ENCODE data around the gene FITM1.

The FITM1 gene

DNA sequence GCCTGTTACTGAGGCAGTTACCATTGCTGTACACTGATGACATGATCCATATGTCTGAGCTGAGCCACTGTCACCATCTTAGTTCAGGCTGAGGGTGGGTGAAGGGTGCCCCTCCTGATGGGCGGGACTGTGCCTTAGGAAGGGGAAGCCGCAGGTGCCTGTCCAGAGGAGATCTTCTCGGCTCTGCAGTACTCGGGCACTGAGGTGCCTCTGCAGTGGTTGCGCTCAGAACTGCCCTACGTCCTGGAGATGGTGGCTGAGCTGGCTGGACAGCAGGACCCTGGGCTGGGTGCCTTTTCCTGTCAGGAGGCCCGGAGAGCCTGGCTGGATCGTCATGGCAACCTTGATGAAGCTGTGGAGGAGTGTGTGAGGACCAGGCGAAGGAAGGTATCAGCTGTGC, 20.5 kb downstream of the FITM1 start (continued):
- TF ChIP-seq ZNF148 (tag by site-specific recombination; IDR thresholded peaks at IDR 0.05; ENCODE audit: borderline replicate concordance): no peak
- TF ChIP-seq ZNF280D (tag by site-specific recombination; IDR thresholded peaks at IDR 0.05): no peak
- no peak for TF ChIP-seq ZNF416 (tag by site-specific recombination; IDR thresholded peaks at IDR 0.05)
- TF ChIP-seq ZNF23 (tag by site-specific recombination; IDR thresholded peaks at IDR 0.05; ENCODE audit: borderline replicate concordance): no peak
- no peak for TF ChIP-seq ZBTB44 (tag by site-specific recombination; IDR thresholded peaks at IDR 0.05)
- TF ChIP-seq ZSCAN16 (tag by site-specific recombination; IDR thresholded peaks at IDR 0.05): no peak
- no peak for TF ChIP-seq TRIM28 (IDR thresholded peaks at IDR 0.05; ENCODE audit: borderline replicate concordance, low read length)
- no peak for TF ChIP-seq ZNF354C (tag by site-specific recombination; IDR thresholded peaks at IDR 0.05; ENCODE audit: borderline replicate concordance, low read depth)

- ChIA-PET POLR2A (interaction anchor here (1.0 to 3.3 kb wide), 4 partner anchors 9 to 36 kb away, joined by 3 to 20 read pairs (median 3); partner anchors contain the start of genes EMC9 and IRF9), CTCF (interaction anchor here (1.3 kb wide), 1 partner anchor 9 kb away, joined by 10 read pairs; the partner anchor contains the start of gene IRF9)
- TF ChIP-seq ZNF138 (tag by site-specific recombination; IDR thresholded peaks at IDR 0.05; ENCODE audit: borderline replicate concordance) (no peak), ZNF266 (tag by site-specific recombination; IDR thresholded peaks at IDR 0.05; ENCODE audit: low read depth) (no peak), ZNF785 (tag by site-specific recombination; IDR thresholded peaks at IDR 0.05) (no peak), ZNF148 (tag by site-specific recombination; IDR thresholded peaks at IDR 0.05; ENCODE audit: borderline replicate concordance) (no peak), ZNF404 (tag by site-specific recombination; IDR thresholded peaks at IDR 0.05) (no peak), ZNF701 (tag by site-specific recombination; IDR thresholded peaks at IDR 0.05) (no peak), ZNF214 (tag by site-specific recombination; IDR thresholded peaks at IDR 0.05; ENCODE audit: borderline replicate concordance) (no peak), ZNF449 (tag by site-specific recombination; IDR thresholded peaks at IDR 0.05) (no peak), ZNF596 (tag by site-specific recombination; IDR thresholded peaks at IDR 0.05) (no peak), MYNN (tag by site-specific recombination; IDR thresholded peaks at IDR 0.05; ENCODE audit: borderline replicate concordance) (no peak)
- TF ChIP-seq, protein P1, sequence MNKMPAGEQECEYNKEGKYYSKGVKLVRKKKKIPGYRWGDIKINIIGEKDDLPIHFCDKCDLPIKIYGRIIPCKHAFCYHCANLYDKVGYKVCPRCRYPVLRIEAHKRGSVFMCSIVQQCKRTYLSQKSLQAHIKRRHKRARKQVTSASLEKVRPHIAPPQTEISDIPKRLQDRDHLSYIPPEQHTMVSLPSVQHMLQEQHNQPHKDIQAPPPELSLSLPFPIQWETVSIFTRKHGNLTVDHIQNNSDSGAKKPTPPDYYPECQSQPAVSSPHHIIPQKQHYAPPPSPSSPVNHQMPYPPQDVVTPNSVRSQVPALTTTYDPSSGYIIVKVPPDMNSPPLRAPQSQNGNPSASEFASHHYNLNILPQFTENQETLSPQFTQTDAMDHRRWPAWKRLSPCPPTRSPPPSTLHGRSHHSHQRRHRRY (tag by site-specific recombination; IDR thresholded peaks at IDR 0.05): no peak
- Histone ChIP-seq H3K9me3 (ENCODE audit: control insufficient read depth, insufficient read depth, low read depth, low read length) (no peaks in the 10 kb centered on the region), H3K4me3 (ENCODE audit: low read depth, low read length) (no peak overlapping the region), H3K27ac (ENCODE audit: extremely low read depth, low read depth, low read length) (no peak overlapping the region), H3K36me3 (ENCODE audit: control insufficient read depth in 2 of 2, insufficient read depth in 1 of 2, low read length in 2 of 2) (peaks cover 50 to 73% of the 10 kb centered on the region in 2 experiments), H3K4me1 (ENCODE audit: control insufficient read depth, insufficient read depth, low read length) (peaks cover 5% of the 10 kb centered on the region)
Measured at GRCh38 chr14:24151404-24152080, 21.1 kb downstream of the FITM1 start.

Measured in HEK293 (cell line).